ENCODE measurements around the gene ATXN10.
A peak's percentile ranks its signal among the peaks of the same experiment; 100 is the strongest.
"Not testable (repeated sequence)": the region's sequence is repeated elsewhere in the genome, so short reads cannot be mapped to it uniquely, and the experiment has no call there.

Gene ATXN10

DNA sequence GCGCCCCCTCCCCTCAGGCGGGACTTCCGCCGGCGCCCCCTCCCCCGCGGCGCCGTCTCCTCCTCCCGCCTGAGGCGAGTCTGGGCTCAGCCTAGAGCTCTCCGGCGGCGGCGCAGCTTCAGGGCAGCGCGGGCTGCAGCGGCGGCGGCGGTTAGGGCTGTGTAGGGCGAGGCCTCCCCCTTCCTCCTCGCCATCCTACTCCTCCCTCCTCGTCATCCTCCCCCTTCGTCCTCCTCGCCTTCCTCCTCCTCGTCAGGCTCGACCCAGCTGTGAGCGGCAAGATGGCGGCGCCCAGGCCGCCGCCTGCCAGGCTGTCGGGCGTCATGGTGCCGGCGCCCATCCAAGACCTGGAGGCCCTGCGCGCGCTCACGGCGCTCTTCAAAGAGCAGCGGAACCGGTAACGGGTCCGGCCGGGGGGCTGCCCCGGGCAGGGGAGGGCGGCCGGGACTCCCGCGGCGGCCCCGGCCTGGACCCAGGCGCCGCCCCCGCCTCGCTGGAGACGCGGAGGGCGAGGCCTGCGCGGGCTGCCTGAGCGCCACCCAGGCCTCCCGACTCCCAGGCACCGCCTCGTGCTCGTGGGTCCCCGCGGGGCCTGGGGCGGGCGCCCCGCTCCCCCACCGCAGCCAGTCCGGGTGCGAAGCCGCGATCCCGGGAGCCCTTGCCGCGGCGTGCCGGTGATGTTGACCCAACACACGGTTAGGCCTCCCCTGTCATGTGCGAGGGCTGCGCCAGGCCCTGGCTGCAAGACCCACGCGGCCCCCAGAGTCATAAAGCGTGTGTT lies at the start of gene ATXN10:
ATXN10 (plus strand) TSS at position 52 of the 781 bp plus-strand sequence; CDS start at position 282, 230 bp downstream.
- peak; percentile 37 for DNase-seq (ENCODE audit: low read depth)

- no peak for DNase-seq (ENCODE audit: low read depth)
These were observed 49.6 kb upstream of the ATXN10 start for GRCh38 chr22:45621836-45622600.

DNA sequence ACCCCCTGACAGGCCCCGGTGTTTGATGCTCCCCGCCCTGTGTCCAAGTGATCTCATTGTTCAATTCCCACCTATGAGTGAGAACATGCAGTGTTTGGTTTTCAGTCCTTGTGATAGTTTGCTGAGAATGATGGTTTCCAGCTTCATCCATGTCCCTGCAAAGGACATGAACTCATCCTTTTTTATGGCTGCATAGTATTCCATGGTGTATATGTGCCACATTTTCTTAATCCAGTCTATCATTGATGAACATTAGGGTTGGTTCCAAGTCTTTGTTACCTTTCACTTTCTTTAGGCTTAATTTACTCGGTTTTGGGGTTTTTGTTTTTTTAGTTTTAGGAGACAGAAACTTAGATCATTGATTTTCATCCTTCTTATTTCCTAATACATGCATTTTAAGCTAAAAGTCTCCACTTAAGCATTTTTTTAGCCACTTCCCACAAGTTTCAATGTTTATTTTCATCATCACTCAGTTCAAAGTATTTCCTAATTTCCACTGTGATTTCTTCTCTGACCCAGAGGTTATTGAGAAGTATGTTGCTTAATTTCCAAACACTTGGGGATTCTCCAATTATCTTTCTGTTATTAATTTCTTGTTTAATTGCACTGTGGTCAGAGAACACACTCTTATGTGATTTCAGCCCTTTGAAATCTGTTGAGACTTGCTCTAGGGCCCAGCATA lies 48.0 kb upstream of the ATXN10 start:
- DNase-seq (ENCODE audit: low read depth) = not testable (repeated sequence)

GRCh38 chr22:45626198-45626651 lies 45.4 kb upstream of the ATXN10 start:
- no peak for DNase-seq (ENCODE audit: low read depth)

DNA sequence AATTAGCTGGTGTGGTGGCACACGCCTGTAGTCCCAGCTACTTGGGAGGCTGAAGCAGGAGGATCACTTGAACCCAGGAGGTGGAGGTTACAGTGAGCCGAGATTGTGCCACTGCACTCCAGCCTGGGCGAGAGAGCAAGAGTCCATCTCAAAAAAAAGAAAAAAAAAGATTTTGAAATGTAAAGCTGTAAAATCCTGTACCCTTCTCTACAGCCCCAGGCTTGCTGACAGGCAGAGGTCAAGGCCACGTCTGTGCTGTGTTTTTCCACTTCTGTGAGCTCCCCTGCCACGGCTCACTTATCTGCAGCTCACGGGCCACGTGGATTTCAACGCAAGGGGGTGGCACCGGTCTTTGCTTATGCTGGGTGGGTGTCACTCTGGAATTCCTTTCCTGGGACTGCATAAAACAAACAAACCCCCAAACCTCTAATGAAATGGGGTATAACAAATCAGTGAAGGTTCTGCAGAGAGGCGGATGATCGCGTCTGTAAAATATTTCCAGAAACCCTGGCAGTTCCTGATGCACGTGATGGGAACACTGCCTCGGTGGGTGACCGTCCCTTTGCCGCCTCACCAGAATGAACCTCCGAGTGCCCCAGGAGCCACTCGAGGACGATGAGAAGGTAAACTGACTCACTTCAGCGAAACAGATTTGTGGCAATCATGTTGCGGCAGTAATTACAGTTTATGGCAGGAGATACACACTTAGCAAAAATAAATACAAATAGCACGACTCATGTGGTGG lies 44.0 kb upstream of the ATXN10 start:
- DNase-seq (ENCODE audit: low read depth) = no peak

DNA sequence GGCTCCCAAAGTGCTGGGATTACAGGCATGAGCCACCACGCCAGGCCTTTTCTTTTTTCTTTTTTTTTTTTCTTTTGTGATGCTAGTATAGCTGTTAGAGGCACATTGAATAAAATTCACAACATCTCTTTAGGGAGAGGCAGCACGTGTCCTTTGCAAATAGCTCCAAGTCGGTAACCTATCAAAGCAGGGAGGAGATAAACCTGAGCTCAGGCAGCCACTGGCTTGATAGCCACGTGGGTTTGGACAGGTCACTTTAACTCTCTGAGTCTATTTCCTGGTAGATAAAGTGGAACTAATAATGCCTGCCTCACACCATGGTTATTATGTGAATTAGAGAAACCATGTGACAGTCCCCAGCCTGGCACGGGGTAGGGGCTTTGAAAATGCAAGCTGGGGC lies 43.1 kb upstream of the ATXN10 start:
- no peak for DNase-seq (ENCODE audit: low read depth)

- DNase-seq (ENCODE audit: low read depth) = no peak
These were observed 42.1 kb upstream of the ATXN10 start for GRCh38 chr22:45629469-45630089.

DNA sequence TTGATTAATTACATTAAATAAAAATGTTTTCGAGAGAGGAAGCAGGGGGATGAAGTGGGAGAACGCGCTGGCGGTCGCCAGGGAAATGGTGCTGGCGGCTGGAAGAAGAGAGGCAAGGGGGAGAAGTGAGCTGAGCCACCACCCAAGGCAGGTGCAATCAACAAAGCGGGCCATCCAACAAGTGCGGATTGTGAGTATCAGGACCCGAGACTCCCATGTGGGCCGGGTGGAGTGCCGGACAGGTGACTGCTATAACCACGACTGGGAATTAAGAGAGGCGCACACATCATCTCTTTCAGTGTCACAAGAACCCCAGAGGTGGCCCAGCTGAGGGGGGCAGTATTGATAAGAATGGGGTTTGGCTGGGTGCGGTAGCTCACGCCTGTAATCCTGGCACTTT lies 41.2 kb upstream of the ATXN10 start:
- DNase-seq (ENCODE audit: low read depth) = no peak

DNA sequence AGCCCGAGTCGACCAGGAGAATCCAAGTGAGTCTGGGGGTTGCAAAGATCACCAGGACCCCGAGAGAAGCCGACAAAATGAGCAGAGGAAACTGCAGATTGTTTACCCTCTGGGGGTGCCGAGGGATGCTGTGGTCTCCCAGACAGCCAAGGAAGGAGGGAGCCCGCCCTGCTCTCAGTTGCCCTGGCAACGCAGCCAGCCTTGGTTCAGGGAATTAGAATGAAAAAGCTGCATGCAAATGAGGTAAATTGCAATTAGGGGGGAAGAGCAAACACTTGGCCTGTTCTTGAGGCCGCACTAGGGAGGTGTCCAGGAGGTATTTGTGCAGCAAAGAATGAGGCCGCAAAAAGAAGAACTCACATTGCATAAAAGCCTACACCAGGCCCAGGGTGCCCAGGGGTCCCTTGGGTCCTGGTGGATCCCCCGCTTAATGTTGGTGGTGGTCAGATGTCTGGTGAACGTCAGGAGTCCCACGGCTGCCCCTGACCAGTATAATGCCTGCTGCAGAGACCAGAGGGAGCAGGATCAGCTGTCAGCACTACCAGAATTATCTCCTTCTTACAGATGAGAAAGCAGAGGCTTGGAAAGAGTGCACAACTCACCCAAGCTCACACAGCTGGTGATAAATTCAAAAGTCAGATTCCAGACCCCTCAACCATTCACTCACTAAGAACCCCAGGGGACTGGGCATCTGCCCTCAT lies 40.3 kb upstream of the ATXN10 start:
- no peak for DNase-seq (ENCODE audit: low read depth)

DNA sequence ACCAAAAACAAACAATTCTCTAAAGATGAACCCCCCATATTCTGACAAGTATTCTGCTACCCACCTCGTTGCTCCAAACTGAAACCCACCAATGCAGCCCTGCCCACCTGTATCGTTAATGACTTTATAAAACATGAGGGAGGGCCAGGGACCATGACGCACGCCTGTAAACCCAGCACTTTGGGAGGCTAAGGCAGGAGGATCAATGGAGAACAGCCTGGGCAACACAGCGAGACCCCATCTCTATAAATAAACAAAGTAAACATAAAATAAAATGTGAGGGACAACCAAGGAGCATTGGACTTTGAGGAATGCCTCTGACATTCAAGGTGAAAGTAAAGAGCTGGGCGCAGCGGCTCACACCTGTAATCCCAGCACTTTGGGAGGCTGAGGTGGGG lies 39.8 kb upstream of the ATXN10 start:
- DNase-seq (ENCODE audit: low read depth) = no peak

DNA sequence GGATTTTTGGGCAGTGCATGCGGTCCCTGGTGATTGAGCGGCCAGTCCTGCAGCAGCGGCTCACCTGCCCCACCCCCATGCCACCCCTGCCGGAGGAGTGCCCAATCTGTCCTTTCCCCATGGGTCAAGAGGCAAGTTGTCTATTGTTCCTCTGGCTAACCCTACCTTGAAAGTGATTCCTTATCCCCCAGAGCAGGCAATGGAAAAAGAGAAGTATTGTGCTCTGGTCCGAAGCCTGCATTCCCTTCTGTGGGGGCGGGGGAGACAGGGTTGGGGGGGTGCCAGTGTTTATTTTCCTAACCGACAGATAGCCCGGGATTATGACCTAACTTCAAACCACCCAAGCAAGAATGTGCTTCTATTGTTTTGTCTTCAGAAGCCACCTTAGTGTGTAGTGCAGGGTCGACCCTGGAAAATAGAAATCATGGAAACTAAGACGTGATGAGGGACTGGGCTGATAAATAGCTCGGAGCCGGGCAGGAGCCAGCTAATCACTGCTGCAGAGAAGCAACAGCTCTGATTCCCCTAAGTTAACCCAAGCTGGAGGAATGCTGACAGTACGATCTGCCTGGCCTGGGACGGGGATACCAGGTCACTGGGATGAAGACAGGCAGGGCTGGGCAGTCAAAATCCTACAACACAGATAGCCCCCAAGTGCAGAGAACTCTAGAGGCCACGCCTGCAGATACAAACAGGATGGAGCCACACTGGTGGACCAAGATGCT lies 38.7 kb upstream of the ATXN10 start:
- DNase-seq (ENCODE audit: low read depth) = no peak

GRCh38 chr22:45636683-45637082 lies 35.0 kb upstream of the ATXN10 start:
- no peak for DNase-seq (ENCODE audit: low read depth)

DNA sequence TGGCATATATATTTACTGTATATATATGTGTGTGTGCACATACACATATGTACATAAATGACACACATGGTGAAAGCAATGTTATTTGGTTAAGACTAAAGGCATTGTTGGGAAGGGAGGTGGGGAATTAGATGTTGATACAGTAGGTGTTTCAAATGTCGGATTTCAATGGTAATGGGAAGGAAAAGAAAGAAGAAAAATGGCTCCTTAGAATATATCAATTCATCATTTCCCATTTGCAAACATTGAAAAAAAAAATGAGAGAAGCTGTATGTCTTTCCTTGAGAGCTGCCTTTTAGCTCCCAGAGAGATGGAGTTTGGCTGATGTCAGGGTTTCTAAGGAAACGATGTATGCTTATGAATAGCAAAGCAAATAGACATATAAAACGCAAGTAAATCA lies 33.4 kb upstream of the ATXN10 start:
- DNase-seq (ENCODE audit: low read depth) = no peak

- no peak for DNase-seq (ENCODE audit: low read depth)
These were observed 32.5 kb upstream of the ATXN10 start for GRCh38 chr22:45638834-45639746.

GRCh38 chr22:45639747-45640102 lies 31.9 kb upstream of the ATXN10 start:
- DNase-seq (ENCODE audit: low read depth) = no peak

DNA sequence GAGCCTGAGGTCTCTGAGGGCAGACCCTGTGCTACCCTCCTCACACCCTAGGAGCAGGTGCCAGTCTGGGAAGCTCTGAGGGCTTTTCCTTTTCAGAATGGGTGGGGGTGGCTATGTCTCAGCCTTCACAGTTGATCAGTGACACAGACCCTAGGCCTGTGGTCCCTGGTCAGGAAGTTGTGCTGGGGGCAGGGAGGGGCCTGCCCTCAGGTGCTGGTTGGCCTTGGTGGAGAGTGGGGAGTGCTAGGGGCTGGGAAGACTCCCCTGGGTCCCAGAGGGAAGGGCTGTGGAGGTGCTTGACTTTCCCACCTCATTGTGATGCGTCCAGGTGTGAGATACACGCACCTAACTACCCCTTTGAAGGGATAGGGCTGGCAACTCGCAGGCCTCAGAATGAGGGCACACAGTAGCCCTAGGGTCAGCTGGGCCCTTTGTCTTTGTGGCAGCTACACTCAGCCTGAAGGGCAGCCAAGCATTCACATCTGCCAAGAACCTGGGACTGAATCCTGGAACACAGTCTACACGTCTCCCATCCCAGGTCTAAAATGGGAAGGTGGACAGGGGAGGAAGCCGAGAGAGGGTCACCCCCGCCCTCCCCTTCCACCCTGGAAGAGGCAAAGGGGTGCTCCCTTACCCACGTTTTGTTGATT lies 31.2 kb upstream of the ATXN10 start:
- no peak for DNase-seq (ENCODE audit: low read depth)

DNA sequence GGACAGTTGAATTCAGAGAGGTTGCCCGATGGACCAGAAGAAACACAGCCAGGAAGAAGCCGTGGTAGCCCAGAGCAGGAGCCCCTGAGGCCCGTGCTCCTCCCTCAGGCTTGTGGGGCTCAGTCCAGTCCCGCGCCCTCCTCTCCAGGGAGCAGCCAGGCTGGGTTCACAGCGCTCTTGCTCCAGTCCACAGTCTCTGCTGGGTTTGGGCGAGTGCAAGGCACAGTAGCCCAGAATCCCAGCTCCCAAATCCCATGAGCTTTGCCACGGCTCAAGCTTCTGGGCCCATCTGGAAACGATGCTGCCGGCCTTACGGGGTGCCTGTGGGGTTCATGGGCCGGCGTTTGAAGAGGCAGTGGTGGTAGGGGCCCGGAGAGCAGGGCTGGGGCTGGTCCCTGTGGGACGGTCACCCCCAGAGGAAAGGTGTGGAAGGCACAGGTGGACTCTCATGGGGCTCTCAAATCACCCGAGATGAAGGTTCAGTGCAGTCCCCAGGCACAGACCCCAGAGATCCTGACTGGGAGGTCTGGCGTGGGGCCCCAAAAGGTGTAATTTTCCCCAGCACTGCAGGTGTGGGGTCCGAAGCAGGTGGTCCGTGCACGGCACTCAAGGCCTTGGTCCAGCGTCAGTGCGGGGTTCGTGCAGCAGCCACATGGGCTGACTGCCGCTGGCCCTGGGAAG lies 30.6 kb upstream of the ATXN10 start:
- DNase-seq (ENCODE audit: low read depth) = no peak

- no peak for DNase-seq (ENCODE audit: low read depth)
These were observed 28.6 kb upstream of the ATXN10 start for GRCh38 chr22:45642986-45643385.

Data from stimulated activated CD8-positive, alpha-beta memory T cell treated with anti-CD3 and anti-CD28 coated beads, Interleukin-12 subunit alpha, Interleukin-12 subunit beta, amount 100 ng/mL, for 1 hour (primary cell).